Measurements from ENCODE around the gene SARS1.

The SARS1 gene

GRCh38 chr1:109186733-109187086, 27.0 kb upstream of the SARS1 start:
- no peaks in the 10 kb centered on the region for H3K79me2 ChIP-seq (ENCODE audit: insufficient read depth, low read length)
- no peaks in the 10 kb centered on the region for H4K20me1 ChIP-seq (ENCODE audit: low read depth, low read length)
- no peaks in the 10 kb centered on the region for H3K9me3 ChIP-seq (ENCODE audit: insufficient read depth, low read length)
- no peak overlapping the region for H3K27ac ChIP-seq (ENCODE audit: low read depth, low read length)
- H3K9me2 ChIP-seq (replicated peaks; ENCODE audit: insufficient read depth, low read length), result no peaks in the 10 kb centered on the region
- H3K9ac ChIP-seq (ENCODE audit: low read length), result no peak overlapping the region
- no peaks in the 10 kb centered on the region for H3K36me3 ChIP-seq (ENCODE audit: low read length)
- H2AFZ ChIP-seq (ENCODE audit: low read depth, low read length, severe bottlenecking), result no peak overlapping the region
- H3K27me3 ChIP-seq (ENCODE audit: low read length), result no peaks in the 10 kb centered on the region
- H3F3A ChIP-seq (ENCODE audit: insufficient read depth), result no peaks in the 10 kb centered on the region
- no peak overlapping the region for H3K4me3 ChIP-seq (ENCODE audit: insufficient read depth, low read length, poor library complexity, severe bottlenecking)
- no peak for TF ChIP-seq CTCF (IDR thresholded peaks at IDR 0.05; ENCODE audit: insufficient read depth, low read length, poor library complexity, severe bottlenecking)
- no peak for TF ChIP-seq EZH2phosphoT487 (conservative IDR thresholded peaks at IDR 0.05; ENCODE audit: low read length)
- no peak overlapping the region for H3K4me2 ChIP-seq (ENCODE audit: low read depth, low read length, poor library complexity, severe bottlenecking)

- TF ChIP-seq CTCF (IDR thresholded peaks at IDR 0.05; ENCODE audit: insufficient read depth, low read length, poor library complexity, severe bottlenecking) (no peak), EZH2phosphoT487 (conservative IDR thresholded peaks at IDR 0.05; ENCODE audit: low read length) (no peak)
- H2AFZ ChIP-seq (ENCODE audit: low read depth, low read length, severe bottlenecking), result no peak overlapping the region
- no peaks in the 10 kb centered on the region for H4K20me1 ChIP-seq (ENCODE audit: low read depth, low read length)
- no peaks in the 10 kb centered on the region for H3F3A ChIP-seq (ENCODE audit: insufficient read depth)
- H3K27ac ChIP-seq (ENCODE audit: low read depth, low read length), result no peak overlapping the region
- H3K79me2 ChIP-seq (ENCODE audit: insufficient read depth, low read length), result no peaks in the 10 kb centered on the region
- no peaks in the 10 kb centered on the region for H3K27me3 ChIP-seq (ENCODE audit: low read length)
- no peak overlapping the region for H3K9ac ChIP-seq (ENCODE audit: low read length)
- H3K4me3 ChIP-seq (ENCODE audit: insufficient read depth, low read length, poor library complexity, severe bottlenecking), result no peak overlapping the region
- H3K9me2 ChIP-seq (replicated peaks; ENCODE audit: insufficient read depth, low read length), result no peaks in the 10 kb centered on the region
- H3K36me3 ChIP-seq (ENCODE audit: low read length), result no peaks in the 10 kb centered on the region
- no peaks in the 10 kb centered on the region for H3K9me3 ChIP-seq (ENCODE audit: insufficient read depth, low read length)
- no peak overlapping the region for H3K4me2 ChIP-seq (ENCODE audit: low read depth, low read length, poor library complexity, severe bottlenecking)
Observed at GRCh38 chr1:109187127-109187526, 26.6 kb upstream of the SARS1 start.

- H3K36me3 ChIP-seq (ENCODE audit: low read length), result no peaks in the 10 kb centered on the region
- no peak overlapping the region for H3K27ac ChIP-seq (ENCODE audit: low read depth, low read length)
- H3K9me2 ChIP-seq (replicated peaks; ENCODE audit: insufficient read depth, low read length), result no peaks in the 10 kb centered on the region
- no peak overlapping the region for H3K4me3 ChIP-seq (ENCODE audit: insufficient read depth, low read length, poor library complexity, severe bottlenecking)
- H3K79me2 ChIP-seq (ENCODE audit: insufficient read depth, low read length), result no peaks in the 10 kb centered on the region
- H3K27me3 ChIP-seq (ENCODE audit: low read length), result no peaks in the 10 kb centered on the region
- no peak for TF ChIP-seq CTCF (IDR thresholded peaks at IDR 0.05; ENCODE audit: insufficient read depth, low read length, poor library complexity, severe bottlenecking)
- TF ChIP-seq EZH2phosphoT487 (conservative IDR thresholded peaks at IDR 0.05; ENCODE audit: low read length), result no peak
- H3K9ac ChIP-seq (ENCODE audit: low read length), result no peak overlapping the region
- no peaks in the 10 kb centered on the region for H4K20me1 ChIP-seq (ENCODE audit: low read depth, low read length)
- no peaks in the 10 kb centered on the region for H3F3A ChIP-seq (ENCODE audit: insufficient read depth)
- no peaks in the 10 kb centered on the region for H3K9me3 ChIP-seq (ENCODE audit: insufficient read depth, low read length)
- no peak overlapping the region for H3K4me2 ChIP-seq (ENCODE audit: low read depth, low read length, poor library complexity, severe bottlenecking)
- H2AFZ ChIP-seq (ENCODE audit: low read depth, low read length, severe bottlenecking), result no peak overlapping the region
Observed at GRCh38 chr1:109188200-109188599, 25.5 kb upstream of the SARS1 start.

GRCh38 chr1:109188781-109189180, 24.9 kb upstream of the SARS1 start:
- Histone ChIP-seq H3K27ac (ENCODE audit: low read depth, low read length) (no peak overlapping the region), H2AFZ (ENCODE audit: low read depth, low read length, severe bottlenecking) (no peak overlapping the region), H3K9me3 (ENCODE audit: insufficient read depth, low read length) (no peaks in the 10 kb centered on the region), H3K36me3 (ENCODE audit: low read length) (no peaks in the 10 kb centered on the region), H3K4me3 (ENCODE audit: insufficient read depth, low read length, poor library complexity, severe bottlenecking) (no peak overlapping the region), H4K20me1 (ENCODE audit: low read depth, low read length) (no peaks in the 10 kb centered on the region), H3K27me3 (ENCODE audit: low read length) (no peaks in the 10 kb centered on the region), H3K9ac (ENCODE audit: low read length) (no peak overlapping the region), H3K9me2 (replicated peaks; ENCODE audit: insufficient read depth, low read length) (no peaks in the 10 kb centered on the region), H3F3A (ENCODE audit: insufficient read depth) (no peaks in the 10 kb centered on the region), H3K4me2 (ENCODE audit: low read depth, low read length, poor library complexity, severe bottlenecking) (no peak overlapping the region), H3K79me2 (ENCODE audit: insufficient read depth, low read length) (no peaks in the 10 kb centered on the region)
- TF ChIP-seq CTCF (IDR thresholded peaks at IDR 0.05; ENCODE audit: insufficient read depth, low read length, poor library complexity, severe bottlenecking) (no peak), EZH2phosphoT487 (conservative IDR thresholded peaks at IDR 0.05; ENCODE audit: low read length) (no peak)

Measured in SU-DHL-6 (cell line).